HG02642 (cell line): ENCODE results near the gene XKR7.
"Not testable (repeated sequence)": the region's sequence is repeated elsewhere in the genome, so short reads cannot be mapped to it uniquely, and the experiment has no call there.

Experiments
- ATAC-seq: cut with Tn5 transposase; IDR thresholded peaks from one replicate; pipeline ENCODE4 v1.9.1; 2021; ENCODE audit warnings: mild to moderate bottlenecking; ENCODE audit not compliant: unreplicated experiment, poor library complexity

Gene XKR7

DNA sequence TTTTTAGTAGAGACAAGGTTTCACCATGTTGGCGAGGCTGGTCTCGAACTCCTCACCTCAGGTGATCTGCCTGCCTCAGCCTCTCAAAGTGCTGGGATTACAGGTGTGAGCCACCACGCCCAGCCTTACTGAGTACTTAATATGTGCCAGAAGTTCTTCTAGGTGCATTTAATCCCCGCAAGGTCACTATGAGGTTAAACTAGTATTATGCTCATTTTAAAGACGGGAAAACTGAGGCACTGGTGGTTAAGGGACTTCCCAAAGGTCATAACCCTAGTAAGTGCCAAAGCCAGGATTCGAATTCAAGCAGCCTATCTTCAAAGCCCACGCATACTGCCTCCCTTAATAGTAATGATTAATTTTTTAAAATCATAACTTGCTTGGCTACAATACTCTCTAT is 41.6 kb downstream of the XKR7 start:
- ATAC-seq: no peak

DNA sequence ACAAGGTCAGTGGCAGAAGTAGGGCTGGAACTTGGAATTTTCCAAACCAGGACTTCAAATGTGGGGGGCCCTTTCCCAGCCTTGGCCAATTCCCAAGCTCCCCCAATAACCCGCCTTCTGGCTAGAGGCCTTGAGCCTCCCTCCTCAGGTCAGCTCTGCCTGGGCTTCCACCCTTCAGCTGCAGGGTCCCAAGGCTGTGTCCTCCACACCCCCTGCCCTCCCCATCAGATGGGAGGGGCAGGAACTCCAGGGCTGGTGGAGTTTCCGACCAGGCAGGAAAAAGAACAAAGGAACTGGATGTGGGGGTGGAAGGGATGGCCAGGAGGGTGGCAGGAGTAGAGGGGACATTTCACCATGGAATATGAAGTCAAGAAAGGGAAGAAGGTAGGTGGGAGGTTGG is 42.1 kb downstream of the XKR7 start, which contains the start of gene CCM2L:
CCM2L (plus strand) TSS at position 338 of the 400 bp plus-strand sequence; CDS start at position 355, 17 bp downstream.
- ATAC-seq: no peak

DNA sequence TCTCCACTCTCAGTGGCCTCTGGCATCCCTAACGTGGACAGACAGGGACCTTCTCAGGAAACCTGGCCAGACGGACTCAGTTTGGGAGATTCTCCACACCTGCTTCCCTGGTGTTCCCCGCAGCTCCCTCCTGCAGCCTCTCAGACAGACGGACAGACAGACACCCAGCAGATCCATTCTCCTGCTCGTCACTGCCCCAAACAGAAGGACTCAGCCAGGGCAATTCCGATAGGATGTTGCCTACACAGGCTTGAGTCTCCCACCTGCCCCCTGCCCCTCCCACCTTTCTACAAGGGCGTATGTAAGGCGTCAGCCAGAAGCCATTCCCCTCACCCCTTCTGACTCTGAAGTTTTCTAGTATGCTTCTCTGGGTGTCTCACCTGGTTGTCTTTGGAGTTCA is 42.7 kb downstream of the XKR7 start:
- ATAC-seq: no peak

DNA sequence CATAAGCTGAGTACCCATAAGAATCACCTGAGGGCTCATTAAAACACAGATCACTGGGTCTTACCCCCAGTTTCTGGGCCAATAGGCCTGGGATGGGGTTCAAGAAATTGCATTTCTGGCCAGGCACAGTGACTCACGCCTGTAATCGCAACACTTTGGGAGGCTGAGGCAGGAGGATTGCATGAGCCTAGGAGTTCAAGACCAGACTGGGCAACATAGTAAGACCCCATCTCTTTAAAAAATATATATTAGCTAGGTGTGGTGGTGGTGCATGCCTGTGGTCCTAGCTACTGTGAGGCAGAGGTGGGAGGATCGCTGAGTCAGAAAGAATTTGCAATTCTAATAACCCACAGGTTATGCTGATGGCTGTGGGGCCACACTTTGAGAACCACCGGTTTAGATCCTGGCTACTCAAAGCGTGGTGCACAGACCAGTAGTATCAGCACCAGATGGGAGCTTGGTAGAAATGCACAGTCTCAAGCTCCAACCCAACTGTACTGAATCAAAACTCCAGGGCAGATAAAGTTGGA is 44.3 kb downstream of the XKR7 start:
- no peak for ATAC-seq

DNA sequence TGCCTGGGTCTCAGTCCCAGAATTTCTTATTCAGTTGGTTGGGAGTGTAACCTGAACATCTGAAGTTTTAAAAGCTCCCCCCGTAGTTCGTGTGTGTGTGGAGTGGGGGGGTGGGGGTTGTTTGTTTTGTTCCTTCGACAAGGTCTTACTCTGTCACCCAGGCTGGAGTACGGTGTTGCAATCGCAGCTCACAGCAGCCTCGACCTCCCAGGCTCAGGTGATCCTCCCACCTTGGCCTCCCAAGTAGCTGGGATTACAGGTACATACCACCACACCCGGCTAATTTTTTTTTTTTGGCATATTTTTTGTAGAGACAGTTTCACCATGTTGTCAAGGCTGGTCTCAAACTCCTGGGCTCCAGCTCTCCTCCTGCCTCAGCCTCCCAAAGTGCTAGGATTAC is 45.4 kb downstream of the XKR7 start:
- no peak for ATAC-seq

DNA sequence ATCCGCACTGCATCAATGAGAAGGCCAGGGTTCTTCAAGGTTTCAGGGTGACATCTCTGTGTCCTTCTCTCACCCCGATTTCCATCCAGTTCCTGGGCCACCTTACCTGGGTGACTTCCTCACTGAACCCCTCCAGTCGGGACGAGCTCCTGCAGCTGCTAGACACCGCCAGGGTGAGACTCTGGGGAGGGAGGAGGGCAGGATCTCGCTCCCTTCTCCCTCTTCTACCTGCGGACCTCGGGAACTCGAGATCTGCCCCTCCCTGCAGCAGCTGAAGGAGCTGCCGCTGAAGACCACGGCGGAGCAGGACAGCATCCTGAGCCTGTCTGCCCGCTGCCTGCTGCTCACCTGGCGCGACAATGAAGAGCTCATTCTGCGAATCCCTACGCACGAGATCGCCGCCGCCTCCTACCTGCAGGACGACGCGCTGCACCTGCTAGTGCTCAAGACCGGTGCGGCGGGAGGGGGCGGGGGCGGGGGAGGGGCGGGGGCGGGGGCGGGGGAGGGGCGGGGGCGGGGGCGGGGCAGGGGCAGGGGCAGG is 49.8 kb downstream of the XKR7 start:
- no peak for ATAC-seq

DNA sequence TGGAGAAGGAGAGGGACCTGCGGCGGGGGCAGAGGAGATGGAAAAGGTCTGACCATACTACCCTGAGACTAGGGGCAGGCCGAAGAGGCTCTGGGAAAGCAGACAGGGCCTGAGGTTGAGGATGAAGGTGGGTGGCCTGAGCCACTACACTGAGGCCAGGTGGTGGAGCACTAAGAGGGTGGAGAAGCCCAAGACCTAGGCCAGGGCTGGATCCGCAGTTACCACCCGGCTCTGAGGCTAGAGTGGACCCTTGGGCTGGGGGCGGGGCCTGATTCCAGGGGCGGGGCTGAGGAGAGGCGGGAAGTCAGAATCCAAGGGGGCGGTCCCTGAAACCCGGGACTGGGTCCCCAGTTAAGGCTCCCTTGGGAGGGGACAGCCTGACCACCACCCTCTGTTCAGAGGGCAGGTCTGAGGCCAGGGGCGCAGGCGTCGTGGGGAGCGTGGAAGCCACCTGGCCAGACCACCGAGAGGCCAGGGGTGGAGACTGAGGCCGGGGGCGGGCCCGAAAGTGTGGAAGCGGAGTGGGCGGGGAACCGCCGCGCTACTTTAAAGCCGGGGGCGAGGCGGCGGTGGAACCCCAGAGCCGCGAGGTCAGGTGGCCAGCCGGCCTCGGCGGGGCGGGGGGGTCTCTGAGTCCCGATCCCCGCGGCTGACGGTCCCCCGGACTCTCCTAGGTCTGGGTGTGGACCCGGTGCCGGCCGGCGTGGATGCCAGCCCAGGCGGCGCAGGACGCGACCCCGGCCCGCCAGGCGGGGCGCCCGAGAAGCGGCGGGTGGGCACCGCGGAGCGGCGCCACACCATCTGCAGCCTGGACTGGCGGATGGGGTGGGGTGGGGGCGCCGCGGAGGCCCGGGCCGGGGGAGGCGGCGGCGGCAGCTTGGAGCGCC is 50.6 kb downstream of the XKR7 start:
- ATAC-seq: no peak

DNA sequence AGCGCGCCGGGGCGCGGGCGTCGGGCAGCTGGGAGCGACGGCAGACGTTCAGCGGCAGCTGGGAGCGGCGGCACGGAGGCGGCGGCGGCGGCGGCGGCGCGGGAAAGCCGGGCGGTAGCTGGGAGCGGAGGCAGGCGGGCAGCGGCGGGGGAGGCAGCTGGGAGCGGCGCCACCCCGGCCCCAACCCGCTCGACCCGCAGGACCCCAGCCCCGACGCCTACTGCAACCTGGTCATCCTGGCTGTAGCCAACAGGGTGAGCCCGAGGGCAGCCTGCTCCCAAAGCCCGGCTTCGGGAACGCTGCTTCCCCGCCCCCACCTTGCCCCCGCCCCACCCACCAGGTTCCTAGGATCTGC is 51.2 kb downstream of the XKR7 start:
- no peak for ATAC-seq

DNA sequence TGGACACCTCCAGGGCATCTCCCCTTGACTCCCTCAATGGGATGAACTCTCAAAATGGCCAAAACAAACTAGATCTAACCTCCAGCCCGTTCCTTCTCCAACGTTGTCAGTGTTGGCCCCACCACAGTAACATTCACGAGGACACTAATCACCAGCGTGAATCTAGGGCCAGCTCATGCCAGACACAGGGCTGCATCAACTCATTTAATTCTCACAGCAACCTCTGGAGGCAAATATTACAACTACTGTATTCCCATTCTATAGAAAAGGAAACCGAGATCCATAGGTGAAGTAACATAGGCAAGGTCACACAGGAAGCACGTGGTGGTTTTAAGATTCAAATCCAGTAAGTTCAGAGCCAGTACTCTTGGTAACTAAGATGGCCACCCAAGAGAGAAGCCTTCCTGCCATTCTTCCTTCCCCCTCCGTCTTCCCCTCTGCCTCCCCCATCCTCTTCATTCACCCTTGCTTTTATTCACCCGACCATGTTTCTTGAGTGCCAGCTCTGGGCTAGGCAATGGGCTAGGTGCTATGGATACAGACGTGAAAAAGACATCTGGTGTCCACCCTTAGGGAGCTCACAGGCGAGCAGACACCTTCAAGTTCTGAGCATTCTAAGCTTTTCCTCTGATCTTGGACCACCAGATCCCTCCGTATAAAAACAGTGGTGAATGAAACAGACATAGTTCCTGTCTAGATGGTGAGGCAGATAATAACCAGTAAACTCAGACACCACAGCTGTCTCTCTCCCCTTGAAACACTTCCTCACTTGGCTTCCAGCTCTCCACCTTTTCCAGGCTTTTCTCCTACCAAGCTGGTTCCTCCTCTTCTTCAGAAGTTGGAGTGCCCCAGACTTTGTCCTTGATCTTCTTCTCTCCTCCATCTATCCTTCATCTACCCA is 51.9 kb downstream of the XKR7 start:
- ATAC-seq: no peak

DNA sequence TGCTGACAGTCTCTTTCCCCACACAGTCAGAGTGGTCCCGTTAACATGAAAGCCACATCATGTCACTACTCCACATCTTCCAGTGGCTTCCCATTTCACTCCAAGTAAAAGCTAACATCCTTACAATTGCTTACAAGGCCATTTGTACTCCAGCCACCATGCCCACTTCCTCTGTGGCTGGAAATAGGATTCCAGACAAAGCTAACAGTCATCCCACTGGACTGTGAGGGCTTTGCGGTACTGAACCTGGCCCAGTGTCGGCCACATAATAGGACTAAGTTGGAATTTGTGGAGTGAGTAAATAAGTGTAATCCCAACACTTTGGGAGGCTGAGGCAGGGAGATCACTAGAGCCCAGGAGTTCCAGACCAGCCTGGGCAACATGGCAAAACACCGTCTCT is 53.1 kb downstream of the XKR7 start:
- ATAC-seq: no peak

DNA sequence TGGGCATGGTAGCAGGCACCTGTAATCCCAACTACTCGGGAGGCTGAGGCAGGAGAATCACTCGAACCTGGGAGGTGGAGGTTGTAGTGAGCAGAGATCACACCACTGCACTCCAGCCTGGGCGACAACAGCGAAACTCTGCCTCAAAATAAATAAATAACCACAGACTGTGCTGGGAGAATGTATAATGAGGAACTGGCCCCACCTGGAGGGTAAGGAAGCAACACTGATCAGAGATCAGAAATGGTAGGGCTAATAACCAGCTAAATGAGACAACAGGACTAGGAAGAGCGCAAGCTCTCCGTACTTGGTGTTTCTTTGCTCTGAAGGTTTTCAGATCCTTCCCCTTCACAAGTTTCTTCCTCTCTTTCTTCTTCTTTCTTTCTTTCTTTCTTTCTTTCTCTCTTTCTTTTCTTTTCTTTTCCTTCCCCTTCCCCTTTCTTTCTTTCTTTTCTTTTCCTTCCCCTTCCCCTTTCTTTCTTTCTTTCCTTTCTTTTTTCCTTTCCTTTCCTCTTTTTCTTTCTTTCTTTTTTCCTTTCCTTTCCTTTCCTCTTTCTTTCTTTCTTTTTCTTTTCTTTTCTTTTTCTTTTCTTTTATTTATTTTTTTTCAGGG is 56.8 kb downstream of the XKR7 start:
- no peak for ATAC-seq

DNA sequence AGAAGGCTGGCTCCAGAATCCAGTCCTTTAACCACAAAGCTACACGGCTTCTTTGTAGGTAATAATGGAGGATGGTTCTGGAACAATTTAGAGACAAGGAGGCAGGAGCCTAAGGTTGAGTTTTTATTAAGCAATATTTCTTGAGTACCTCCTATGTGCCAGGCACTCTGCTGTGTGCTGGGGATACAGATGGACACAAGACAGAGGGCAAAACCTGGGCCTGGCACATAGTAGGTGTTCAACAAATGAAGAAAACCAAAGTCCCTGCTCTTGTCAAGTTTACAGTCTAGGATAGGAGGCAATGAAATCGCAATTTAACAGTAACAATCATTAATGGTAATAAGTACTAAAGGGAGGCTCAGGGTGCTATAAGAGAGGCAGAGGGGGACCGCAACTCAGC is 59.7 kb downstream of the XKR7 start:
- ATAC-seq: no peak

DNA sequence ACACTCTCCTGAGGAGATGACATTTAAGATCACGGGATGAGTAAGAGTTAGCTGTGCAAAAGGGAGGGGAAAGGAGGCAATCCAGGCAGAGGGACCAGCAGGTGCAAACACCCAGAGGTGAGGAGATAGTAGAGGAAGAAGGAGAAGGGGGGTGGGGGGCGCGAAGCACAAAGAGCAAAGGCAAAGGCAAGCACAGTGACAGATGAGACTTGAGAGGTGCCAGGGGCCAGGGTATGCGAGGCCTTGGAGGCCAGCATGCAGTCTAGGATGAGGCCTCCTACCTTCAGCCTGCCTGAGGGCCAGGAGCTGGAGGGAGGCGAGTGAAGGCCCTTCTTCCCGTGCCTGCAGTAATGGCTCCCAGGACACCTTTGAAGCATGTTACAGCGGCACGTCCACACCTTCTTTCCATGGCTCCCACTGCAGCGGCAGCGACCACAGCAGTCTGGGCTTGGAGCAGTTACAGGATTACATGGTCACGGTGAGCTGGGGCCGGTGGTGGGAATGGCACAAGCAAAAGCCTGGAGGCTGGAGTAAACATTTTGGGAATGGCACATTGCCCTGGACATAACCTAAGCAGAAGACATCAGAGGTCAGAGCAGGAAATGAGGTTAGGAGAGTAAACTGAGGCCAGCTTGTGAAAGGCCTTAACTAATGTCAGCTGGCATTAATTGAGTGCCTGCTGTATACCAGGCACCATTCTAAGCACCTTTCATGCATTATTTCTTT is 60.9 kb downstream of the XKR7 start:
- no peak for ATAC-seq

DNA sequence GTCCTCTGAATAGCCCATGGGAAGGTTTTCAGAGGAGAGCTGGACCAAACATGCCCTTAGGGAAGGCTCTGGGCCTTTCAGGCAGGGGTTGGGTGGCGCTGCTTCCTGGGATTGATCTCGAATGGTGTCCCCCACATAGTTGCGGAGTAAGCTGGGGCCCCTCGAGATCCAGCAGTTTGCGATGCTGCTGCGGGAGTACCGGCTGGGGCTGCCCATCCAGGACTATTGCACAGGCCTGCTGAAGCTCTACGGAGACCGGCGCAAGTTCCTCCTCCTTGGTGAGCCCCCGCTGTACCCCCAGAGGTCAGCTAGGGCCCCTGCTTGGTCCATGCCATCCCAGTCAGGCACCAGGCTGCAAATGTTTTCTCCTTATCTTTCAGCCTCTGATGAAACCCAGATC is 61.6 kb downstream of the XKR7 start:
- ATAC-seq: no peak

DNA sequence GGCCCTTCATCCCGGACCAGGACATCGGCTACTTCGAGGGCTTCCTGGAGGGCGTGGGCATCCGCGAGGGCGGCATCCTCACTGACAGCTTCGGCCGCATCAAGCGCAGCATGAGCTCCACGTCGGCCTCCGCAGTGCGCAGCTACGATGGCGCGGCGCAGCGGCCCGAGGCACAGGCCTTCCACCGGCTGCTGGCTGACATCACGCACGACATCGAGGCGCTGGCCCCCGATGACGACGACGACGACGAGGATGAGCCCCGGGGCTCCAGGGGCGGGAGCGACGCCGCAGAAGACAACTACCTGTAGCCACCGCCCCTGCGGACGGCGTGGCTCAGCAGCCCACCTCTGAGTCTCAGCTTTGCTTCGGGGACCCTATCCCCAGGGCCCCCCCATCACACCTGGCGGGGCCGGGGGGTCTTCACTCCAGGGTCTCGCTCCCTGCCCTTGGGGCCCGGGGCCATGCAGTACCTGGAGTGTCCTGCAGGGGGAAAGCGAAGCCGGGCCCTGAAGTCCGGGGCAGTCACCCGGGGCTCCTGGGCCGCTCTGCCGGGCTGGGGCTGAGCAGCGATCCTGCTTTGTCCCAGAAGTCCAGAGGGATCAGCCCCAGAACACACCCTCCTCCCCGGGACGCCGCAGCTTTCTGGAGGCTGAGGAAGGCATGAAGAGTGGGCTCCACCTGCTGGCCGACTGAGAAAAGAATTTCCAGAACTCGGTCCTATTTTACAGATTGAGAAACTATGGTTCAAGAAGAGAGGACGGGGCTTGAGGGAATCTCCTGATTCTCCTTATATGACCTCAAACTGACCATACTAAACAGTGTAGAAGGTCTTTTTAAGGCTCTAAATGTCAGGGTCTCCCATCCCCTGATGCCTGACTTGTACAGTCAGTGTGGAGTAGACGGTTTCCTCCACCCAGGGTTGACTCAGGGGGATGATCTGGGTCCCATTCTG is 63.3 kb downstream of the XKR7 start:
- ATAC-seq: no peak

DNA sequence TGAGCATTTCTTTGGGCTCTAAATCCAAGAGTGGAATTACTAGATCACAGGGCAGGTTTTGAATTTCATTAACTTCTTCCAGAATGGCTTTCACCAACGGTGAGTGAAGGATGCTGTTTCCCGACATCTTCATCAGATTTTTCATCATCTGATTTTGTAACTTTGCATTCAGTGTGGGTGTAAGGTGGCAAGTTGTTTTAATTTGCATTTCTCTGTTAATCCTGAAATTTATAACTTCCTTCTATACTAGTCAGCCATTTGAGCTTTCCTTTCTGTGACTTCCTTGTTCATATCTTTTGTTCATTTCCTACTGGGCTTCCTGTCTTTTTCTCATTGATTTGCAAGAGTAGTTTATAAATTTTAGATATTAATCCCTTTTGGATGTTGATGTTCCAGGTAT is 65.4 kb downstream of the XKR7 start:
- no peak for ATAC-seq

DNA sequence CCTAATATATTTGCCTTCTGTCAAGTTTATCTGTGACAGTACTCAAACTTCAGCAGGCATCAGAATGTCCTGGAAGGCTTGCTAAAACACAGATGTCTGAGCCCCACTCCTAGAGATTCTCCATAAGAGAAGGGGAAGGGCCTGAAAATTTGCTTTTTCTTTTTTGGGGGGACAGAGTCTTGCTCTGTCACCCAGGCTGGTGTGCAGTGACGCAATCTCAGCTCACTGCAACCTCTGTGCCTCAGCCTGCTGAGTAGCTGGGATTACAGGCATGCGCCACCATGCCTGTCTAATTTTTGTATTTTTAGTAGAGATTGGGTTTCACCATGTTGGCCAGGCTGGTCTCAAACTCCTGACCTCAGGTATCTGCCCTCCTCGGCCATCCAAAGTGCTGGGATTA is 65.8 kb downstream of the XKR7 start:
- ATAC-seq: not testable (repeated sequence)

DNA sequence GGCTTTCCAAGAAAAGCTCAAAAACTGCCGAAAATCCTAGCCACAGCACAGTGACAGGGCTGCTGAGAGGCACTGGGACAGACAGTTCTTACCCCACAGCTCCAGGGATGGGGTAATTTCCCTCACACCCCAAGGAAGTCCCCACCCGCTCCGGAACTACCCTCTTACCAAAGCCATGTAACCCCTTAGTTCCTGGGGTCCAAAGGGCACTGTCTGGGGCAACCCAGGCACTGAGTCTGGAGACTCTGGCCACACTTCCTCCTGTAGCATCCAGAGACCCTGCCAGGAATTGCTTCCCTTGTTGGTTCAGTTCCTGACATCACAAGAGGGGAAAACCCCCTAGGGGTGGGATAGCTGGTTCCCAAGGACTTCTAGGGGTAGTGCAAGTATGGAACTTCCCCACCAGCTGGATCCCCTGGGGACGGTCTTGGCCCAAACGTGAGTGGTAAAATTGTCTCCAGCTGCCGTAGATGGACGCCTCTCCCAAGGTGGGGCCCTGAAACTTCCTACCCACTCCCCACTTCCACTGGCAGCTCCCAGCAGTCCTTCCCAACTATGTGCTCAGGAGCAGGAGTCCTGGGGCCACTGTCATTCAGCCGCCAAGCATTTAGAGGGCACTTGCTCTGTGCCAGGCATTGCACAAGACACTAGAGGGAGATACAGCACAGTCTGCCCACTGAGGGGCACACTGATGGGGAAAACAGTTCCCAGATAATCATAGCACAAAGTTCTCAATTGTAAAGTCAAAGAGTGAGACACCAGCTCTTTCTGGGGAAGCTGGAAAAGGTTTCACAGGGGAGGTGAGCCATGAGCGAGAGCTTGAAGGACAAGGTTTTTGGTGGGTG is 66.9 kb downstream of the XKR7 start:
- no peak for ATAC-seq
